HG02970 (cell line): ENCODE data around the gene TBC1D2.
"Not testable (repeated sequence)": the region's sequence is repeated elsewhere in the genome, so short reads cannot be mapped to it uniquely, and the experiment has no call there.

Experiments
- ATAC-seq: cut with Tn5 transposase; IDR thresholded peaks from one replicate; pipeline ENCODE4 v1.9.1; 2021; ENCODE audit warnings: mild to moderate bottlenecking, moderate library complexity, moderate number of reproducible peaks; ENCODE audit not compliant: unreplicated experiment, low FRiP score

Gene TBC1D2

GRCh38 chr9:98175762-98176161, 79.7 kb downstream of the TBC1D2 start:
- ATAC-seq: no peak

DNA sequence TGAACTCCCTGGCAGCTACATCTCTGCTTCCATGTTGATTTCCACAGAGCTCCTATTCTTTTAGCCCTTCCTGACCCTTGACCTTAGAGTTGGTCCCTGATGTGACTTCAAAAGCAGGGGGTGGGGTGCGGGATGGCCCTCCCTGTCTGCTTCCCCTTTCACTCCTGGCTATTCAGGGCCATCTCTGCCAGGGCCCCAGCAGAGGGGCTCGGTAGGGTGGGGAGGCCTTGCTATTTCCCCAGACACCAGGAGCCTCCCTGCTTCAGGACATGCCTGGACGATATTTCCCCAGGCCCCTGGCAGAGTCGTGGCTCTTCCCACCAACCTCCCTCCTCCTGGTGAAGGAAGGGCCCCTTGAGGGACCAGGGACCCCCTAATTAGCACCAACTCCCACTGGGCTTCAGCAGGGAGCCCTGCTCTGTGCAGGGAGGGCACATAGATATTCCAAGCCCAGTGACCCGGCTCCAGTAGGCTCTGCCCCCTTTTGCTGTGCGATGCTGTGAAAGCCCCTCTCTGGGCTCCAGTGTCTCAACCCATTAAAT, 80.3 kb downstream of the TBC1D2 start:
- no peak for ATAC-seq

GRCh38 chr9:98174502-98174918, 80.9 kb downstream of the TBC1D2 start:
- ATAC-seq: not testable (repeated sequence)

GRCh38 chr9:98173181-98173580, 82.3 kb downstream of the TBC1D2 start:
- ATAC-seq: no peak

DNA sequence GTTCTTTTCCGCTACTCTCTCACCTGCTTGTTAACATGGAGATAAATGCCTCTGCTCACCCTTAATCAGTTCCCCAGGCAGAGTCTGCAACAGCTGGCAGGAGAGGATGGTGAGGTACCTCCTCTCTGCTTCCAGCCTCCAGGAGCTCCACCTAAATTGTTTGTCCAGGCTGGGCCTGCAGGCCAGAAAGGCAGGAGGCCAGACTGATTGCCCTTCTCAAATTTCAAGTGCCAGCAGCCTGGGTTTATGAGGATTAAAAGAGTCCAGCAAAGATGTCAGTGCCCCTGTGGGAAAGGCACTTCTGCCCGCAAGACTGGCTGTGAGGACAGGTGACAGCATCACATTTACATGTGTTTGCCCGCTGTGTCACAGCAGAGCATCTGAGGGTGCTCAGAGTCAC, 82.8 kb downstream of the TBC1D2 start:
- ATAC-seq: no peak

DNA sequence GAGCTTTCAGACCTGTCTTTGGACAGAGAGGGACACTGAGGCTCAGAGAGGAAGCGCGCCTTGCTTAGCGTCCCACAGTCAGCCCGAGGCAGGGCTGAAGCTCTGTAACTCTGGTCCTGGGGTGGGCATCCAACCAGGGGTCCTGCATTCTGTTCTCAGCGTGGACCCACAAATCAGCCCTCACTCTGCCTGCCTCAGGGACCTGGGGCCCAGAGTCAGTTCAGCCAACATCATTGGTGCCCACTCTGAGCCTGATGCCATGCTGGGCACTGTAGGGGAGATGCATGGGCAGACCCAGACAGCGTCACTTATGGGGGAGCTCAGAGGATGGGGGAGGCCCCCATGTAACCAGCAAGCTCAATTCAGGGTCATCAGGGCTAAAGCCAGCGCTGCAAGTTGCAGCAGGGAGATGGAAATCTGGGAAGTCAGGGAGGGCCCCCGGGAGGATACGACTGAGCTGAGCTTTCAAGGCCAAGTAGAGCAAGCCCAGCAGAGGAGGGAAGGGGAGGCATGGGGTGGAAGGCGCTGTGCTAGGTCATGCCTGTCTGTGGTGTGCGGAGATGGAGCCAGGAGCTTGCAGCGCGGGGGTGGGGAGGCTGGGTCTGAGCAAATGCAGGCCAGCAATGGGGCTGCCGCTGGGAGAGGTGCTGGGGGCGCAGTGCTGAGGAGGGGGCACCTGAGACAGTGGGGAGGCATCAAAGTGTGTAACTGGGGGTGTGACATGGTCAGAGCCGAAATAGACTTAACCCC, 84.1 kb downstream of the TBC1D2 start:
- ATAC-seq: no peak

GRCh38 chr9:98168941-98169488, 86.4 kb downstream of the TBC1D2 start:
- peak; percentile 66 for ATAC-seq

DNA sequence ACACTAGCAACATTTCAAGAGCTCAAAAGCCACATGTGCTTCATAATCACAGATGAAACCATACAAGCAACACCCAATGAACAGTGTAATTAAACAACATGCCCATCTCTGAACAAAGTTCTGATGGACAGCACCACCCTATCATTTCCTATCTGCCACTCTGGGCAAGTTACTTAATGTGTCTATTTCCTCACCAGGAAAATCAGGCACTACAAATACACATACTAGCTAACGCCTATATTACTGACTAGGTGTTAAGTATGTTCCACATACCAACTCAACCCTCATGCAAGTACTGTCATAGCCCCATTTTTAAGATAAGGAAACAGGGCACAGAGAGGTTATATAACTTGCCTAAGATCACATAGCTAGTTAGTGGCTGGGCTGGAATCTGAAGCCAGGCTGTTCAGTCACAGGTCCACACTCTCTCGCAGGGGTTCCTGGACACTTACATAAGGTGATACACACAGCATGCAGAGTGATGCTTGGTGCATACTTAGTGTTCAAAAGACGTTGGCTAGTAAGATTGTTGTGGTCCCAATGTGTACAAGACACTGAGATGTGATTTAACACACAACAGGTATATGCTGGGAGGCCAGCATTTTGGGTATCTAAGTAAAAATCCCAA, 87.2 kb downstream of the TBC1D2 start:
- ATAC-seq: no peak

DNA sequence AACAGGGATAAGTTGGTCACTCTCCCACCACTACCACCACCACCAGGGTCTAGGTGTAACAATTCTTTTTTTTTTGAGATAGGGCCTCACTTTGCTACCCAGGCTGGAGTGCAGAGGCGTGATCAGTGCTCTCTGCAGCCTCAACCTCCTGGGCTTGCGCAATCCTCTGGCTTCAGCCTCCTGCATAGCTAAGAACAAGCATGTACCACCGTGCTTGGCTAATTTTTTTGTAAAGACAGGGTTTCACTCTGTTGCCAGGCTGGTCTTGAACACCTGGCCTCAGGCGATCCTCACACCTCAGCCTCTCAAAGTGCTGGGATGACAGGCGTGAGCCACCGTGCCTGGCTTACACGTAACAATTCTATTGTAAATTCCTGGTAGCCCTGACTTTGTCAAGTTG, 90.5 kb downstream of the TBC1D2 start:
- no peak for ATAC-seq

DNA sequence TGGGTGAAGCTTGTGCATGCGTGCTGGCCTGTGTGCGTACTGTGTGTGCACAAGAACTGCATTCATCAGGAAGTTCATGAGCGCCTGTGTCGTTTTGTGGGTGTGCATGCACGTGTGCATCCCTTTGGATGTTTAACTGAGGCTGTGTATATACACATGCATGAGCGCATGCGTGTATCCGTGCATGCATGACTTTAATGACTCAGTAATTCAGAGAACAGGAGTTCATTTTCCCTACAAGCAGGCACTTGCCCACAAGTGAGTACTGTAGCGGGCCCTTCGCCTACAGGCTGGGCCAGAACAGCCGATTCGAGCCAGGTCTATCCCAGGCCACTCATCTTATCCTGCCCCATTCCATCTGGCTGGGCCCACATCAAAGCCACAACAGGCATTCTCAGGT, 92.8 kb downstream of the TBC1D2 start:
- no peak for ATAC-seq

DNA sequence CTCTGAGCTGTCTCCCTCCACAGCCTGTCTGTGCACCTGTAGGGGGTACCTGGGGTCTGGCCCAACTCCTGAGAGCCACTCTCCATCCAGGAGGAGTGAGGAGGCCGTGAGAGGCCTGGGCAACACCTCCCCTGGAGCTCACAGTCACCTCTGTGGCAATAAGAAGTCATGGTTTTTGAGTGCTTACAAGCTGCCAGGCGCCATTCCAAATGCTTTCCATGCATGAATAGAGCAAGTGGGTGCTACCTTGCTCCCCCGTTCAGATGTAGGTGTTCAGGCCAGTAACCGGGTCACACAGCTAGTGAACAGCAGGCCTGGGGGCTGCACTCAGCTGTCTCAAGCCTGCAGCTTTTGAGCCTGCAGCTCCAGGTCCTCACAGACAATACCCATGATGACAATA, 93.6 kb downstream of the TBC1D2 start:
- ATAC-seq: no peak

GRCh38 chr9:98159790-98160189, 95.7 kb downstream of the TBC1D2 start:
- no peak for ATAC-seq

GRCh38 chr9:98159301-98159700, 96.1 kb downstream of the TBC1D2 start:
- no peak for ATAC-seq

DNA sequence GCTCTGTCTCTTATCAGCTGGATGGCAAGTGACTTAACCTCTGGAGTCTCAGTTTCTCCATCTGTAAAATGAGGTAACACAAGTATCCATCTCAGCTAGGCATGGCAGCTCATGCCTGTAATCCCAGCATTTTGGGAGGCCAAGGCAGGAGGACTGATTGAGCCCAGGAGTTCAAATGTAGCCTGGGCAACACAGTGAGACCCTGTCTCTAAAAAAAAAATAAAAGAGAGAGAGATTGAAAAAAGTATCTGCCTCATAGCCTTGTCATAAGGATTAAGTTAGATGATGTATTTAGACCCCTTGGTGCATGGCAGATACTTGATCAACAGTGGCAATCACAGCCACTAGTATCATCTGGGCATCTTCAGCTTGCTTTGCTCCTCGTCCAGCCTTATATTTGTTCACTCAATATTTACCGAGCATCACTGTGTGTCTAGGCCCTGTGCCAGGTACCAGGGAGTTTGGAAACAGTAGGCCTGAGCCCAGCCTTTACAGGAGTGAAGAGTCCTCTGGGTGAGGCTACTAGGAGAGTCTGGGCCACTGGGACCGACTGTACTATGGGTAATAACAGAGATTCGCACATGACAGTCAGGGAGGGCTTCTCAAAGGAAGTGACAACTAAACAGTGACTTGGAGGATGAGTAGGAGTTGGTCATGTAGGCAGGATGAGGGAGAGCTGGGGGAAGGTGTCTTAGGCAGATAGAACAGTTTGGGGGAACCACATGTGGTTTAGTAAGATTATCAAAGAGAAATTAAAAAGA, 97.2 kb downstream of the TBC1D2 start:
- no peak for ATAC-seq

DNA sequence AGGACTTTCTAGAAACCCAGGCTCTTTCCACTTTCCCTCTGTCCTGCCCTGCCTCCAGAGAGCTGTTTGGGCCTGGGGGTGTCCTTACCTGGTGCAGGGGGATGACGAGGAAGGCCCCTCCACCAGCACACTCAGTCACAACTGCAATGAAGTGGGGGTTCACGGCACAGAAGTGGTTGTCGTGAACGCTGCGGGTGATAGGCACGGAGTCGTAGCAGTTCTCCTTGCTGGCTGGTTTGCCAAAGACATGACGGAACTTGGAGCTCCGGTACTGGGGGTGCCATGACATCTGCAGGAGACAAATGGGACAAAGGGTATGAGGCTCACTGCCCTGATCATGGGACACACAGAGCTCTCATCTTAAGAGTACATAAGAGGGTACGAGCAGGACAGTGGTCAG, 98.1 kb downstream of the TBC1D2 start:
- ATAC-seq: no peak

GRCh38 chr9:98154678-98155077, 100.8 kb downstream of the TBC1D2 start:
- ATAC-seq: no peak

- no peak for ATAC-seq
These were observed 102.9 kb downstream of the TBC1D2 start for GRCh38 chr9:98152526-98152925.

- ATAC-seq: no peak
These were observed 104.7 kb downstream of the TBC1D2 start for GRCh38 chr9:98150721-98151120.

DNA sequence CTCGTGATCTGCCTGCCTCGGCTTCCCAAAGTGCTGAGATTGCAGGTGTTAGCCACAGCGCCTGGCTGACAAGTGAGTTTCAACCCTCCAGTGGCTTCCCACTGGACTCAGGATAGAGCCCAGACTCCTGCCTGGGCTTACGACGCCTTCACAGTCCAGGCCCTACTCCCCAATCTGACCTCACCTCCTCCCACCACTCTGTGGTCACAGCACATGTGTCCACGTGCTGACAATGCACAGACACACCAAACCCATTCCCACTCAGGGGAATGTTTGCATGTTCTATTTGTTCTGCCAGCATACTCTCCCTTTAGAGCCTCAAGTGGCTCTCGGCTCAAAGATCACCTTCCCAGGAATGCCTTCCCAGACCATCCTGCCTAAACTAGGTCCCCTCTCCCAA, 105.3 kb downstream of the TBC1D2 start:
- ATAC-seq: no peak

- ATAC-seq: no peak
These were observed 106.0 kb downstream of the TBC1D2 start for GRCh38 chr9:98149422-98149821.
